ENCODE measurements around the gene ATP8B4.

The ATP8B4 gene

DNA sequence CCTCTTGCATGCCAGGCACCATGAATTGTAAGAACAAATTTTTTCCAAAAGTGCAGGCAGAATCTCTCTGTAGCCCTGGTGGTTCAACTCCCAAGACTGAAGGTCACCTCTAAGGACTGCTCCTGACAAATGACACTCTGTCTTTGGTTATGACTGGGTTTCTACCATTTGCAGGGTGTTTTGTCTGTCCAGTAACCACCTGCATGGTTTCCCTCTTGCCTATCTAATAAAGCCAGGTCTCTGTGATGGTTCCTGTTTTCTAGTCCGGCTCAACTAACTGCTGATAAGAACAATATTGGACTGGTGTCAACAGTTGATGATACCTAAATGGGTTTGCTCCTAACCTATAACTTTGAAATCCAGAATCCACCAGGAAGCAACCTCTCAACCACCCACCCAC, 43.7 kb downstream of the ATP8B4 start:
- Histone ChIP-seq H3K36me3 (ENCODE audit: insufficient read depth, low read length) (no peaks in the 10 kb centered on the region), H3K27me3 (ENCODE audit: insufficient read depth, low read length) (no peaks in the 10 kb centered on the region), H3K9ac (ENCODE audit: low read depth, low read length) (no peak overlapping the region), H3K4me1 (ENCODE audit: insufficient read depth, low read length) (no peaks in the 10 kb centered on the region), H3K9me3 (ENCODE audit: insufficient read depth, low read depth, low read length) (no peaks in the 10 kb centered on the region), H3K4me3 (ENCODE audit: low read length) (no peak overlapping the region), H3K27ac (ENCODE audit: low read depth, low read length) (no peak overlapping the region)
- no CpG with 5 or more reads among the region's 1 CpG for WGBS

DNA sequence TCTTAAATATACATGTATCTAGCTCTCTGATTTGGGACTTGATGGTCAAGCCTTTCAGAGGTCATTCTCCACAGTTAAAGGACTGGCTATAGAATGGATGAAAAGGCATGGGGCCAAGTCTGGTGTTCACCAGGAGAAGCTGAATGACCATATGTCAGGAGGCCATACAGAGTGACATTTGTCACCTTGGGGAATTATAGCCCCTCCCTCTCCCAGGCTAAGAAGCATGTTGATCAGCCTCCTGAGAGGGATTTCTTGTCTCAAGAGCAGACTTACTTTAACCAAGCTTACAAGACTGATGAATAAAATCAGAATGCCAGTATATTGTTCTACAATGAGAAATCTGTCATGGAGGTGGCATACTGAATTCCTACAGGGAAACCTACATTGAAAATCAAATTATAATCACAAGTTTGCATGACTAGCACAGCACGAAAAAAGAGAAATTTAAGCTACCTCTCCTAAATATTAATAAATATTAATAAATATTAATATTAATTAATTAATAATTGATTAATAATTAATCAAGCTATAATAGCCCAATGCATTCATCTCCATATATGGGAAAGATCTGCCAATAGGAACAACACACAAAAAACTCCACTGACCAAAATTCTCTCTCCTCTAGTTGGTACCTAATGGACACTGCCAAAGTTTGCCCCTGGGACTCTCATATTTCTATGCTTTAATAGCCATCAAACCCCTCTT, 47.3 kb downstream of the ATP8B4 start:
- Histone ChIP-seq H3K9me3 (ENCODE audit: insufficient read depth, low read depth, low read length) (no peaks in the 10 kb centered on the region), H3K27ac (ENCODE audit: low read depth, low read length) (no peak overlapping the region), H3K9ac (ENCODE audit: low read depth, low read length) (no peak overlapping the region), H3K4me3 (ENCODE audit: low read length) (no peak overlapping the region), H3K27me3 (ENCODE audit: insufficient read depth, low read length) (no peaks in the 10 kb centered on the region), H3K4me1 (ENCODE audit: insufficient read depth, low read length) (no peaks in the 10 kb centered on the region), H3K36me3 (ENCODE audit: insufficient read depth, low read length) (no peaks in the 10 kb centered on the region)
- WGBS = no CpG with 5 or more reads among the region's 1 CpG

GRCh38 chr15:50068016-50068415, 51.0 kb downstream of the ATP8B4 start:
- no peaks in the 10 kb centered on the region for H3K9me3 ChIP-seq (ENCODE audit: insufficient read depth, low read depth, low read length)
- H3K27ac ChIP-seq (ENCODE audit: low read depth, low read length) = no peak overlapping the region
- no peak overlapping the region for H3K4me3 ChIP-seq (ENCODE audit: low read length)
- WGBS = 85% methylated on average over 2 of the region's 3 CpGs
- no peak overlapping the region for H3K9ac ChIP-seq (ENCODE audit: low read depth, low read length)
- H3K36me3 ChIP-seq (ENCODE audit: insufficient read depth, low read length) = no peaks in the 10 kb centered on the region
- H3K27me3 ChIP-seq (ENCODE audit: insufficient read depth, low read length) = no peaks in the 10 kb centered on the region
- H3K4me1 ChIP-seq (ENCODE audit: insufficient read depth, low read length) = no peaks in the 10 kb centered on the region

GRCh38 chr15:50067254-50067653, 51.8 kb downstream of the ATP8B4 start:
- Histone ChIP-seq H3K9ac (ENCODE audit: low read depth, low read length) (no peak overlapping the region), H3K4me3 (ENCODE audit: low read length) (no peak overlapping the region), H3K9me3 (ENCODE audit: insufficient read depth, low read depth, low read length) (no peaks in the 10 kb centered on the region), H3K4me1 (ENCODE audit: insufficient read depth, low read length) (no peaks in the 10 kb centered on the region), H3K36me3 (ENCODE audit: insufficient read depth, low read length) (no peaks in the 10 kb centered on the region), H3K27ac (ENCODE audit: low read depth, low read length) (no peak overlapping the region), H3K27me3 (ENCODE audit: insufficient read depth, low read length) (no peaks in the 10 kb centered on the region)
- WGBS = 98% methylated on average over 1 of the region's 1 CpG

DNA sequence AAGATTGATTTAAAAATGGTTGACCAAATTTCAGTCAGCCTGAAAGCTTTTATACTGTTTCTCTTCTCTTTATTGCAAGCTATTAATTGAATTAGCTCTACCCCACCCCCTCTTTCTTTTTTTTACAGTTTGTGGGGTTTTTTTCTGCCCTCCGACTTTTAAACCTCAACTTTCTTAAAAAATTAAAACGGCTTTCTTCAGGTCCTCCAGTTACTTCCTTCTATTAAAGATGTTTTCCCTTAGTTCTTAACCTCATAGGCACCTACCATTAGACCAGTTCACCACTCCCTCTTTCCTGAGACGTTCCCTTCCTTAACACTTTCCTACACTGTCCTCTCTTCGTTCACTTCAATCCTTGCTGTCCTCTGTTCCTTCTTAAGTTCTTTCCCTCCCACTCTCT, 52.4 kb downstream of the ATP8B4 start:
- H3K27ac ChIP-seq (ENCODE audit: low read depth, low read length) = no peak overlapping the region
- no peaks in the 10 kb centered on the region for H3K27me3 ChIP-seq (ENCODE audit: insufficient read depth, low read length)
- H3K9me3 ChIP-seq (ENCODE audit: insufficient read depth, low read depth, low read length) = no peaks in the 10 kb centered on the region
- H3K4me3 ChIP-seq (ENCODE audit: low read length) = no peak overlapping the region
- H3K4me1 ChIP-seq (ENCODE audit: insufficient read depth, low read length) = no peaks in the 10 kb centered on the region
- no peak overlapping the region for H3K9ac ChIP-seq (ENCODE audit: low read depth, low read length)
- WGBS = 88% methylated on average over 4 of the region's 4 CpGs
- no peaks in the 10 kb centered on the region for H3K36me3 ChIP-seq (ENCODE audit: insufficient read depth, low read length)

- Histone ChIP-seq H3K27ac (ENCODE audit: low read depth, low read length) (no peak overlapping the region), H3K9ac (ENCODE audit: low read depth, low read length) (no peak overlapping the region), H3K9me3 (ENCODE audit: insufficient read depth, low read depth, low read length) (no peaks in the 10 kb centered on the region), H3K4me3 (ENCODE audit: low read length) (no peak overlapping the region), H3K36me3 (ENCODE audit: insufficient read depth, low read length) (no peaks in the 10 kb centered on the region), H3K4me1 (ENCODE audit: insufficient read depth, low read length) (peaks cover 2% of the 10 kb centered on the region; the same call in 1 of the 2 replicates), H3K27me3 (ENCODE audit: insufficient read depth, low read length) (no peaks in the 10 kb centered on the region)
- WGBS = 80% methylated on average over 2 of the region's 2 CpGs
Observed at GRCh38 chr15:50066202-50066601, 52.8 kb downstream of the ATP8B4 start.

GRCh38 chr15:50065279-50065678, 53.8 kb downstream of the ATP8B4 start:
- no peak overlapping the region for H3K4me3 ChIP-seq (ENCODE audit: low read length)
- H3K9ac ChIP-seq (ENCODE audit: low read depth, low read length) = no peak overlapping the region
- no peaks in the 10 kb centered on the region for H3K36me3 ChIP-seq (ENCODE audit: insufficient read depth, low read length)
- H3K9me3 ChIP-seq (ENCODE audit: insufficient read depth, low read depth, low read length) = no peaks in the 10 kb centered on the region
- peaks cover 9% of the 10 kb centered on the region for H3K4me1 ChIP-seq (ENCODE audit: insufficient read depth, low read length)
- no peaks in the 10 kb centered on the region for H3K27me3 ChIP-seq (ENCODE audit: insufficient read depth, low read length)
- H3K27ac ChIP-seq (ENCODE audit: low read depth, low read length) = no peak overlapping the region
- 84% methylated on average over 2 of the region's 2 CpGs for WGBS

DNA sequence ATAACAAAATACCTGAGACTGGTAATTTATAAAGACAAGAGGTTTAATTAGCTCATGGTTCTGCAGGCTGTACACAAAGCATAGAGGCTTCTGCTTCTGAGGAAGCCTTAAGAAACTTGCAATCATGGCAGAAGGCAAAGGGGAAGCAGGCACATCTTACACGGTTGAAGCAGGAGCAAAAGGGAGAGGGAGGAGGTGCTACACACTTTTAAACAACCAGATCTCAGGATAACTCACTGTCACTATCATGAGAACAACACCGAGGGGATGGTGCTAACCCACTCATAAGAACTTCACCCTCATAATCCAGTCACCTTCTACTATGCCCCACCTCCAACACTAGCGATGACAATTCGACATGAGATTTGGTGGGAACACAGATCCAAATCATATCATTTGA, 54.4 kb downstream of the ATP8B4 start:
- H3K27me3 ChIP-seq (ENCODE audit: insufficient read depth, low read length) = no peaks in the 10 kb centered on the region
- H3K4me3 ChIP-seq (ENCODE audit: low read length) = no peak overlapping the region
- no peak overlapping the region for H3K9ac ChIP-seq (ENCODE audit: low read depth, low read length)
- peaks cover 14% of the 10 kb centered on the region for H3K4me1 ChIP-seq (ENCODE audit: insufficient read depth, low read length)
- WGBS = 92% methylated on average over 4 of the region's 4 CpGs
- H3K9me3 ChIP-seq (ENCODE audit: insufficient read depth, low read depth, low read length) = no peaks in the 10 kb centered on the region
- no peak overlapping the region for H3K27ac ChIP-seq (ENCODE audit: low read depth, low read length)
- H3K36me3 ChIP-seq (ENCODE audit: insufficient read depth, low read length) = no peaks in the 10 kb centered on the region

DNA sequence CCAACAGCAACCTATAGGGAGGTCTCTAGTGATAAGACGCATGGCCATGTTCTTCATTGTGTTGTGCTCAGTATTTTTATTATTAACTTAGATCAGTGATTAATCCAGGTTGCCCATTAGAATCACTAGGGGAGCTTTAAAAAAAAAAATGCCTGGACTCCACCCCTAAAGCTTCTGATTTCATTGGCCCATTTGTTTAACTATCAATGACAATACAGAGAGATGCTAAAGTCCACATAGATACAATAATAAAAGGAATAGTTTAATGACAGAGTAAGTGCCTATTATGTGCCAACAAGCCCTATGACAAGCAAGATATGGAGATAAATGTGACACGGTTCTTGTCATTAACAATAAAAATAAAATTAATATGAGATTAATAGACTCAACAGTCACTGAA, 55.8 kb downstream of the ATP8B4 start:
- Histone ChIP-seq H3K27ac (ENCODE audit: low read depth, low read length) (no peak overlapping the region), H3K36me3 (ENCODE audit: insufficient read depth, low read length) (no peaks in the 10 kb centered on the region), H3K4me1 (ENCODE audit: insufficient read depth, low read length) (peaks cover 17% of the 10 kb centered on the region), H3K9me3 (ENCODE audit: insufficient read depth, low read depth, low read length) (no peaks in the 10 kb centered on the region), H3K9ac (ENCODE audit: low read depth, low read length) (no peak overlapping the region), H3K4me3 (ENCODE audit: low read length) (no peak overlapping the region), H3K27me3 (ENCODE audit: insufficient read depth, low read length) (no peaks in the 10 kb centered on the region)
- 100% methylated on average over 1 of the region's 2 CpGs for WGBS

DNA sequence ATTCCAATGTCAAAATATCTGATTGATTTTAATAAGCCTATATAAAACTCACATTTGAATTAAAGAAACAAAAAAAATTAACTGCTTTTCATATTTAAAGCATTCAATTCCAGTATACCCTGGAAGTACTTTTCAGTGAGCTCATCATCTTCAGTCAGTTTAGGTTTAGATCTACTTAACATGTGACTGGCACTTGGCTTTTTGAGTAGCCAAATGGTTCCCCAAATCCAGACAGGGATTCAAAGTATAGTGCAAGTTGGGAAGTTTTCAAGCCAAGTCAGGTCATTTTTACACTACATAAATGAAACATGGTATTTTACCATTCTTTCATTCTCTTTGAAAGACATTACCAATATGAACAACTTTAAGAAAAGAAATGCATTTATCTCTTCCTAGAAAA, 57.5 kb downstream of the ATP8B4 start:
- no peak overlapping the region for H3K4me3 ChIP-seq (ENCODE audit: low read length)
- H3K27me3 ChIP-seq (ENCODE audit: insufficient read depth, low read length) = no peaks in the 10 kb centered on the region
- H3K27ac ChIP-seq (ENCODE audit: low read depth, low read length) = no peak overlapping the region
- no peaks in the 10 kb centered on the region for H3K9me3 ChIP-seq (ENCODE audit: insufficient read depth, low read depth, low read length)
- H3K36me3 ChIP-seq (ENCODE audit: insufficient read depth, low read length) = no peaks in the 10 kb centered on the region
- peaks cover 17% of the 10 kb centered on the region for H3K4me1 ChIP-seq (ENCODE audit: insufficient read depth, low read length)
- no peak overlapping the region for H3K9ac ChIP-seq (ENCODE audit: low read depth, low read length)

DNA sequence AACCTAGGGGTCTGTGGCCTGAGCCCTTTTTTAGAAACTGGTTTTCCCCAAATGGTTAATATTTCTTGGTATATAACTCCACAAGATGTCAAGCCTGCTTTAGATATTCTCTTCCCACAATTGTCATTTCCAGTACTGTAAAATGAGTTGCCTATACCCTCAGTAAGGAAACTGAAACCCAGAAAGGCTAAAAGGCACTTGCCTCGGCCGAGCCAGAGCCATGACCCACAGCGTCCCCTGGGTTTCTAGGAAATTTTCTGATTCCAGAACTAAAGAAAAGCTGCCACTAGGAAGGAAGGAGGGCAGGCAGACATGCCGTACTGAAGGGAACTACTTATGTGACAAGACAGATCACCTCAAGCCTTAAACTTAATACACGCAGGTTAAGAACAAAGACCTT, 59.1 kb downstream of the ATP8B4 start:
- H3K9me3 ChIP-seq (ENCODE audit: insufficient read depth, low read depth, low read length) = no peaks in the 10 kb centered on the region
- no peaks in the 10 kb centered on the region for H3K36me3 ChIP-seq (ENCODE audit: insufficient read depth, low read length)
- 54% methylated on average over 5 of the region's 5 CpGs for WGBS
- H3K27me3 ChIP-seq (ENCODE audit: insufficient read depth, low read length) = no peaks in the 10 kb centered on the region
- H3K9ac ChIP-seq (ENCODE audit: low read depth, low read length) = no peak overlapping the region
- H3K4me1 ChIP-seq (ENCODE audit: insufficient read depth, low read length) = peaks cover 17% of the 10 kb centered on the region
- no peak overlapping the region for H3K4me3 ChIP-seq (ENCODE audit: low read length)
- no peak overlapping the region; the same call in 1 of the 2 replicates for H3K27ac ChIP-seq (ENCODE audit: low read depth, low read length)

- H3K4me1 ChIP-seq (ENCODE audit: insufficient read depth, low read length) = peaks cover 17% of the 10 kb centered on the region
Observed at GRCh38 chr15:50059203-50059772, 59.7 kb downstream of the ATP8B4 start.

More at GRCh38 chr15:50059203-50059772, 59.7 kb downstream of the ATP8B4 start:
- 95% methylated on average over 5 of the region's 5 CpGs for WGBS
- H3K27ac ChIP-seq (ENCODE audit: low read depth, low read length) = no peak overlapping the region
- H3K9me3 ChIP-seq (ENCODE audit: insufficient read depth, low read depth, low read length) = no peaks in the 10 kb centered on the region
- no peaks in the 10 kb centered on the region for H3K36me3 ChIP-seq (ENCODE audit: insufficient read depth, low read length)
- H3K9ac ChIP-seq (ENCODE audit: low read depth, low read length) = no peak overlapping the region
- no peak overlapping the region for H3K4me3 ChIP-seq (ENCODE audit: low read length)
- no peaks in the 10 kb centered on the region for H3K27me3 ChIP-seq (ENCODE audit: insufficient read depth, low read length)

Measured in HUES64 (cell line).